ENCODE results near the gene DDX51. TPM values are rescaled to one million over a fixed set of nuclear protein-coding genes. Genes with fewer than 3 reads are reported as not detected.

The DDX51 gene, protein sequence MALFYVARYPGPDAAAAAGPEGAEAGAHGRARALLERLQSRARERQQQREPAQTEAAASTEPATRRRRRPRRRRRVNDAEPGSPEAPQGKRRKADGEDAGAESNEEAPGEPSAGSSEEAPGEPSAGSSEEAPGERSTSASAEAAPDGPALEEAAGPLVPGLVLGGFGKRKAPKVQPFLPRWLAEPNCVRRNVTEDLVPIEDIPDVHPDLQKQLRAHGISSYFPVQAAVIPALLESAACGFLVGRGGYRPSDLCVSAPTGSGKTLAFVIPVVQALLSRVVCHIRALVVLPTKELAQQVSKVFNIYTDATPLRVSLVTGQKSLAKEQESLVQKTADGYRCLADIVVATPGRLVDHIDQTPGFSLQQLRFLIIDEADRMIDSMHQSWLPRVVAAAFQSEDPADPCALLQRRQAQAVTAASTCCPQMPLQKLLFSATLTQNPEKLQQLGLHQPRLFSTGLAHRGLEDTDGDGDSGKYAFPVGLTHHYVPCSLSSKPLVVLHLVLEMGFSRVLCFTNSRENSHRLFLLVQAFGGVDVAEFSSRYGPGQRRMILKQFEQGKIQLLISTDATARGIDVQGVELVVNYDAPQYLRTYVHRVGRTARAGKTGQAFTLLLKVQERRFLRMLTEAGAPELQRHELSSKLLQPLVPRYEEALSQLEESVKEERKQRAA
- total RNA-seq (2014; rRNA removed): 5.6 and 7.5 TPM in 2 replicates
- 8.4 TPM for polyA plus RNA-seq (2012)

DNA sequence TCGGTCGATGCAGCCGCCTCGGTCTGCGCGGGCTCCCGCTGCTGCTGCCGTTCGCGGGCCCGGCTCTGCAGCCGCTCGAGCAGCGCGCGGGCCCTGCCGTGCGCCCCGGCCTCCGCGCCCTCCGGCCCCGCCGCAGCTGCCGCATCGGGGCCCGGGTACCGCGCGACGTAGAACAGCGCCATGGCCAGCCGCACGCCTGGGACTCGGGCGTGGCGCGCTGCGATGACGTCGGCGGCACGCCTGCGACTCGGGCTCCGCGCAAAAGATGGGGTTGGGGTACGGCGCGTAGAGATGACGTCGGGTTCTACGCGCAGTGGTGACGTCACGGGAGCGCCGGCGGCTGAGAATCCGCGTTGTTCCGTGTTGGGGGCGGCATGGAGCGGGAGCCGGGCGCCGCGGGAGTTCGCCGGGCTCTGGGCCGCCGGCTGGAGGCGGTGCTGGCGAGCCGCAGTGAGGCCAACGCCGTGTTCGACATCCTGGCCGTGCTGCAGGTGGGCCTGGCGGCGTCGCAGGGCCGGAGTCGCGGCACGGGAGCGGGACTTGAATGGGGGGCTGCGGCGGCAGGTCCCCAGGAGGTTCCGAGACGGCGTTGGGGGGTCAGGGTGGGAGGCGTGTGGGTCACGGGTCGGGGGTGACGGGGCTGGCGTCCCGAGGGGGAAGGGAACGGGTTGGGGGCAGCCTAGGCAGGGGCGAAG is at the start of gene DDX51, which contains the start of gene NOC4L:
DDX51 (minus strand) TSS at position 205 of the 695 bp plus-strand sequence; CDS start at position 182, 23 bp downstream.
NOC4L (plus strand) TSS at position 343 of the 695 bp plus-strand sequence; CDS start at position 375, 32 bp downstream.
- DNase-seq (ENCODE audit: low read depth): peak; percentile 91

DNA sequence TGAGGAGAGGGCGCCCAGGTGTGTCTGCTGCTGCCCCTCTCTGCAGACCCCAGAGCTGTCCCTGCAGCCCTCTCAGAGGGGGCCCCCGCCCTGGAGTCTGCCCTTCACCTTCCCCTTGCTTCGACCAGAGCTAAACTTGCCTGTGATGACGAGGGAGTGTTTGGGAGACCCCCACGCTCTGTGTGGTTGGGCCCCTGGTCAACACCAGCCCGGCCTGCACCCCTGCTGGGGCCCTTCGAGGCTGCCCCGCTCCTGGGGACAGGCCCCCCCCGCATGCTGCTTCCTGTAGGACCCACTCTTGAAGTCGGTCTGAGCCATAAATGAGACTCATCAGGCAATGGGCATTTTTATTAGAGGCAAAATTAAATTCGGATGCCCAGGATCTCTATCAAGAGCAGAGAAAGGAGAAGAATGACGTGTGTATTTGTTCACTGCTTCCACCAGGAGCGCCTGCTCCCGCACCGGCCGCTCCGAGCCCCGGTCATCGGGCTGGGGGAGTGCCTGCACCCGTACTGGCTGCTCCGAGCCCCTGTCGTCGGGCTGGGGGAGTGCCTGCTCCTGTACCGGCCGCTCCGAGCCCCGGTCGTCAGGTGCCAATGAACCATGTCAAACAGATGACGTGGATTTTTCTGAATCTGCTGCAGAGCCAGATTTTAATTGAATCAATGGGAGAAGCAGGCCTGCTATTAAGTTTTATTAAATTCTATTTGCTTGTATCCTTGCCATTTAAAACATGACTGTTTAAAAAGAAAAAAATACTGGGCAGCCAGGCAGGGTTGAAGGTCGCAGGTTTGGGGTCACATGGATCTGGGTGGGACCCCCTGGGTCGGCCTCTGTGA is 47.8 kb upstream of the DDX51 start:
- DNase-seq (ENCODE audit: low read depth): no peak

DNA sequence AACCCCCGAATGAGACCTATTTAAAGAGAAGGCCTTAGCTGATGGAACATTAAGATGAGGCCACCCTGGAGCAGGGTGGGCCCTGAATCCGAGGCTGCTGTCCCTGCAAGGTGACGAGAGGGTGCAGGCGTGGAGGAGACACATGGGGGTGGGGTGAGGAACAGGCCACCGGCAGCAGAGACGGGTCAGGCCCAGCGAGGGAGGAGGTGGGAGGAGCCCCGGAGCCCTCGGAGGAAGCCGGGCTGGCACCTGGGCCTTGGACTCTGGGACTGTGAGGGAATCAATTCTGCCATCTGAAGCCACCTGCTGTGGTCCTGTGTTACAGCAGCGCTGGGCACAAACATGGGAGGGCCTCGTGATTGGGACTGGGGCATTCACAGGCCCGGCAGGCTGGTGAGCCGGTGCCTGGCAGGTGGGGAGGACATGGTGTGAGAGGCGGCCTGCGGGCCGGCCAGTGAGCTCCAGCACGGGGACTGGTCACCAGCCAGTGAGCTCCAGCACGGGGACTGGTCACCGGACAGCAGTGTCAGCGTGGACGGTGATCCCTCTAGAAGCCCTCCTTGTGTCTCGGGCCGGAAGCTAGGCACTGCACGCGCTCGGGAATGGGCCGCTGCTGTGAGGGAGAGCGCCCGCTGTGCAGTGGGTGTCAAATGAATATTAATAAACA is 46.8 kb upstream of the DDX51 start:
- no peak for DNase-seq (ENCODE audit: low read depth)

DNA sequence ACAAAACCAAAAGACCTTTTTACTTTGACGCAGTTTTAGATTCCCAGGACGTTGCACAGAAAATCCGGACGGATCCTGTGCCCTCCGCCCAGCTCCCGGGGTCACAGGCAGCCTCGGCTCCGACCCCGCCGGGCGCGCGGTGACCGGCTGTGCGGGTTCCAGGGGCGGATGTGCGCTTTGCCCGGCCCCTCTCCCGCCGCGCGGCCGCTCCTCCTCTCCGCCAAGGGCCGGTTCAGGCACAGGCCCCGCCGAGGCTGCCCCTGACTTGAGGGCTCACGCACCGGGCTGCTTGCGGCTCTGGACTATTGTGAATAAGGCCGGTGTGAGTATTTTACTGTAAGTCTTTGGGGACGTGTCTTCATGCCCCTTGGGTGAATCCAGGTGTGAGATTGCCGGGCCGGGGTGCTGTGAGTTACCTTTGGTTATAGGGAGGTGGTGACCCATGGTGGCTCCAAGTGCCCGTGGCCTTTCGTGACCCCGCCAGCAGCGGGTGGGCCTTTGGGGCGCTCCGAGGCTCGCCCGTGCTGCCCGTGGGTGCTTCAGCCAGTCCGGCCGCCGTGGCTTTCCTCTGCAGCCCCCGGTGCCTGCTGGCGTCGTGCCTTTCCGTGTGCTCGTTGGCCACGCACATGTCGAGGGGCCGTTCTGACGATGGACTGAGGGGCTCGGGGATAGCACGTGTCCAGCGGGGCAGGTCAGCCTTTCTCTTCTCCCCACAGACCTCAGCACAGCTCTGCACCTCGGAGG is 46.1 kb upstream of the DDX51 start:
- DNase-seq (ENCODE audit: low read depth): no peak

DNA sequence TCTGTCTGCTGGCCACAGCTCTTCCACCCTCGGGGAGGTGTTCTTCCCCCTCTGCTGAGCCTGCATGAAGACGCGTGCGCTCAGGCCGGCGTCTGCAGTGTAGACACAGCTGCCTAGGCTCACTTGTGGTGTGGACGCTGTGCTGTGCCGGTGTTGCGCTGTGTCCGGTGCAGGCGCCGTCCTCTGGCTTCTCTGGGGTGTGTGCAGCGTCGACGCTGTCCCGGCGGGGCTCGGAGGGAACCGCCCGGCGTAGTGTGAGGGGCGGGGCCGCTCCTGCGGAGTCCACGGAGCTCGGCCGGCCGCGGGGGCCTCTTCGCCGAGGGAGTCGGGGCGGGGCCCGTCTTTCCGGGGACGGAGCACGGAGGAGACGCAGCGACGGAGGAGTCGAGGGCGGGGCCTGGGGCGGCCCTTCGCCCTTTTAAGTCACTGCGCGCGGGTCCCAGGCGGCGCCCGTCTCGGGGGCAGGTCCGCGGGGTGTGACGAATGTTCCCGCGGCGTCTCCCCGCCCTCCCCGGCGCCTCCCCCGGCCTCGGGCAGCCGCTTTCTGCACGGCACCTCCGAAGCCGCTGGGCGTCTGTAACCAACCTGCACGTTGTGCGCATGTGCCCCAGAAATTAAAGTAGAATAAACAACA is 45.4 kb upstream of the DDX51 start:
- peak; percentile 79 for DNase-seq (ENCODE audit: low read depth)

DNA sequence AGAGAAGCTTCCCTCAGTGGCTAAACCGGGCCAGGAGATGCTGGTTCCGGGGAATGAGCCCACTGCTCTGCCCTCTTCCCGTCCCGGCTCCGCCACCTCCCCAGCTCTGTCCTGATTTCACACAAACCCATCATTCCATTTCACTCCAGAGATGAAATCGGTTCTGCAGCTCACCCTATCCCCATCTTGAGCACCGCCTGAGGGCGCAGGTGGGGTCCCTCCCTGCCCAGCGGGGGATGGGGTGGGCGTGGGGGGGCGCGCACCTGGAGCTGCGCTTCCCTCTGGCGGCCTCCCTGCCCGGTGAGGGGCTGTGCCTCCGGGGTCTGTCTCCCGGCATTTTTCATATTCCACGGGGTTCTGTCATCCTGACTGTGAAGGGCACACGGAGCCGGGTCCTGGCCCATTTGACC is 44.8 kb upstream of the DDX51 start:
- no peak for DNase-seq (ENCODE audit: low read depth)

DNA sequence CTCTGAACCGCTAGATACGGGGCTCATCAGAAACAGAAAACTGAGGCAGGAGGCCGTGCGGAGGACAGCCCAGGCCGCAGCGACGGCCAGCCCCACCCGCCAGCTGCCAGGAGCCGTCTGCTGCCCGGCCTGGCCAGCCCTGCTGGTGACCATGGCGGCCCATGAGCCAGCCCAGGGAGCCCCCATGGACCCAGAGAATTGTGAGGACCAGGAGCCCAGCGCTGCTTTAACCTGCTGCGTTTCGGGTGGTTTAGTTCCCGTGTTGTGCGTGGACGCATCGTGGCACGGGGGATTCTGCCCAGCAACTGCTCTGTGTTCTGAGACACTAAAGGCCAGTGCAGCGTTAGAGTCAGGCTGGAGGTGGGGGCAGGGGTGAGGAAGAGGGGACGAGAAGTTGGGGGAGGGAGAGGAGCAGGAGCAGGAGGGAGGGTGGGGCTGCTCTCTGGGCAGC is 44.4 kb upstream of the DDX51 start:
- no peak for DNase-seq (ENCODE audit: low read depth)

DNA sequence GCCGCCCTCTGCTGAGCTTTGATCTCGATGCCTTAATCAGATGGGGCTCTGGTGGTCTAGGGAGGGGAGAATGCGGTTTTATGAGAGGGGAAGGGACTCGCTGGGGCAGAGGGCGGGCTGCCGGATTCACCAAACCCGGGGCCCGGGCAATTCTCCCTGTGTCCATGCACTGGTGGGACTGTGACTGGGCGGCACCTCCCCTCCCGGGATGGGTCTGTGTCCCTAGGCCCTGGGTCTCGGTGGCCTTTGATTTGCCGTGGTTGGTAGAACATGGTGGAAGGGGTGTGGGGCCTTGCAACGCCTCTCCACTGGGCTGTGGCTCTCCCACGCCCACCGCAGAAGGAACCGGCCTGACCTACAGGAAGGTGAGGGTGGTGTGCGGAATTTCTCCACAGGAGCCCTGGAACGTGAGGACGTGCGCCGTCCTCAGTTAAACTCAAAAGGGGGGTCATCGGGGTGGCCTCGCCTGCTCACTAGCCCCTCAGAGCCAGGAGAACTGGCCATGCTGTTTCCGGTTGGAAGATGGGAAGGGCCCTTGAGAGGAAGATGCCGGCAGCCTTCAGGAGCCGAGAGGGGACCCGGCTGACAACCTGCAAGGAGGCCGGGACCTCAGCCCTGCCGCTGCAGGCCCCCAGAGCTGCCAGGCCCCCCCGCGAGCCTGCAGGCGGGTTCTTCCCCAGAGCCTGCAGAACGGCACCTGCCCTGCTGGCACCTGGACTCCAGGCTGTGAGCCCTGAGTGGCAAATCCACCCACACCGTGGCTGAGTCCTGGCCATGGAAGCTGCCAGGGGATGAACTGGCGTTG is 43.7 kb upstream of the DDX51 start:
- DNase-seq (ENCODE audit: low read depth): no peak

DNA sequence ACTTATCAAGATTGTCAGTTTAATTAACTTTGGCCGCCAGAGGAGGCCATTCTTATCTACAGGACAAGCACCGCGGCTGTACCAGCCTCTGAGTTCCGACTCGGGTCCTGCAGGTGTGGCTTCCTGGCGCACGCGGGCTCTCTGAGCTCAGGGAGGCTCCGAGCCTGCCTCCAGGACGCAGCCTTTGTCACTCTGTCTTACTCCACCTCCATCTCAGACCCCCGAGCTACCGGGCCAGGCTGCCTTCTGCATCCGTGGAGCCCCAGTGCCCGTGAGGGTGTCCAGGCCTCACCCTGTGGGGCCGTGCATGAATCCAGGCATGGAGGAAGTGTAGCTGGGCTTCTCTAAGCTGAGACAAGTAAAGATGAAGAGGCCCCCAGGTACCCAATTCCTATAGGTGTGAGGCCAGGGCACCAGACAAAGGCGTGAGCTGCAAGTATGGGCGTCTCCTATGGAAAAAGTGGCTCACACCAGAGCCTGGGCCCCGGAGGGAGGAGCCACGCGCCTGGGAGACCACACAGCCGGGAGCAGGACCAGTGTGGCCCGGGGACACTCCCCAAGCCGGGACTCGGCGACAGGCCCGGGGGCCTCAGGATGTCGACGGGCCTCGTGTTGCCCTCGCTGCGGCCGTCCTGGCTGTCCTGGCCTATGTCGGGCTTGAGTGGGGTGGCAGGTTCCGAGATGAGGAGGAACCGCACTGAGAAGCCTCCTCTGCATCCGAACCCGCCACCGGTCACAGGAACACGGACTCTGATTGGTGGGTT is 42.9 kb upstream of the DDX51 start:
- no peak for DNase-seq (ENCODE audit: low read depth)

DNA sequence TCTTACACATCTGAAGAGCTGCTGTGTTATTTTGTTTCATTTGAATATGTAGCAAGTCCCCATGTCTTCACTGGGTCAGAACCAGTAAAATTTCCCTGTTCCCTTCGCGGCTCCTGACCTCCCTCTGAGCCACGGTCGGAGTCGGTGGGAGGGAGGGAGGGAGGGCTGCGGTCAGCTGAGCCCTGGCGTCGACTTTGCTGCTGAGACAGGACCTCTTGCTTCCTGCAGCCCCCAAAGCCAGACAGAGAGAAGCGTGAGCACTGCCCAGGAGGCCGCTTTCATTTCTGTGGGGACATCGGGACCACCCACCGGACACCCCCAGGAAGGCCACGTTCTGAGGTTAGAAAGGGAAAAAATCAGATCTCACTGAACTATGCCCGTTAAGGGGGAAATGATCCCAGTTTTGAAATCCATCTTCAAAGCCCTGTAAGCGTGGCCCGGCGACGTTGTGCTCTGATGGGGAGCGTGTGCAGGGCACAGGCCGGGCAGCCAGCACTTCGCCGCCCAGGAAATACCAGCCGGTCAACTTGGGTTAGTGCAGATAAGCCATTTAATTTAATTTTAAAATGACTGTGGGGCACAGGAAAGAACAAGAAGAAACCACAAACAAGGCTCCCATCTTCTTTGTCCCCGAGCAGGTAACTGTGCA is 42.2 kb upstream of the DDX51 start:
- DNase-seq (ENCODE audit: low read depth): no peak

DNA sequence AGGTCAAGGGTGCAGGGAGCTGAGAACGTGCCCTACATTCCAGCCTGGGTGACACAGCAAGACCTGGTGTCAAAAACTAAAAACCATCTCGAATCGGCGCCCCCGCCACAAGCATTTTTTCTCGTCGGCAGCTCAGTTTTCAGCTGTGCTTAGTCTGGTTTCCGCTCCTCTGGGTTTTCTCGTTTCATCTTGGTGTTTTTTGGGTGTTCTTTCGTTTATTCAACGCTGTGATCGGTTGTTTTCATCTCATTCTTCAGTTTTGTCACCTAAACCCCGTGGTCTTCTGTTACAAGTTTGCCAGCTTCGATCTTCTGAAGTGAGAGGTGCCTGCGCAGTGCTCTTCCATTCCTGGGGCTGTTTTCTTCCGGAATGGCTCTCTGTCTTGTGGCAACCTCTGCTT is 41.6 kb upstream of the DDX51 start:
- DNase-seq (ENCODE audit: low read depth): no peak

DNA sequence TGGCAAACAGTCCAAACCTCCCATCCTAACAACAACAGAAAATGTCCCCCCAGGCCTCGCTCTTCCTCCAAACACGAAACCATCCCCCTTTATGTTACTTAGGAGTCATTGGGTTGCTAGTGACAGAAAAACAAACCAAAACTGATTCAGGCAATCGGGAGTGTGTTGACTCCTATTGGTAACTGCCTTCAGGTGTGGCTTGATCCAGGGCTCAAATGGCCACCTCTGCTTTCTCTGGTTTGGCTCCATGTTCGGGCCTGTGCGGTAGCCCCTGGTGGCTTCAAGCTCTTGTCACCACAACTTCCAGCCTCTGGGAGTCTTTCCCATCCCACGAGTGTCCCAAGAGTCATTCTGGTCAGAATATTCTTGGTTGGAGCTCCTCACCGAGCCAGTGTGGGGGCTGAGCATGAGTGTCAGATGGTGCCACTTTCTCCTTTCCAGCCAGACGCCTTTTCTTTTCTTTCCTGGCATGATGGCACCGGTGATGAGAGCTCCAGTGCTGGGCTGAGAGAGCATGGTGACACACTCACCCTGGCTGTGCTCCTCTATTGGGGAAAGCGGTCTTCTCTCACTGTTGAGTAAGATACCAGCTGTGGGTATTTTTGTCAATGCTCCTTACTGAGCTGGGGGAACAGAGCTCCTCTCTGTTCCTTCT is 38.7 kb upstream of the DDX51 start:
- DNase-seq (ENCODE audit: low read depth): no peak

DNA sequence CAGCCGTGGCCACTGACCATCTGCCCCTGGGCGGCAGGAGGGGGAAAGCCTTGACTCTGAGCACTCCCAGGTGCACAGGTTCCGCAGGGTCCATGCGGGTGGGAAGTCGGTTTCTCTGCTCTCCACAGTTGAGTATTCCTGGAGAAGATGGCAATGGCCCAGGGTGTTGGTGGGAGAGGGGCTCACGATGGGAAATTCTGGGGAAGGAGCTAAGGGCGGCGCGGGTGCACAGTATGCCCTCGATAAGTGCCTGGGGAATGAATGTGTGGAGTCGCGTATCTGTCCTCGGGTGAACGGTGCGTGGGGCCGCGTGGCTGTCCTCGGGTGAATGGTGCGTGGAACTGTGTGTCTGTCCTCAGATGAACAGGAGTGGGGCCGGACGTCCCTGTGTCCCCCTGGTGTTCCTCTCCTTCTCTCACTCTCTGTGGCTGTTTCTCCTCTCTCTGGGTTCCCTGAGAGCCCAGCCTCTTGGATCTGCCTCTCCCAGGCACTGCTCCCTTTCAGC is 38.1 kb upstream of the DDX51 start:
- DNase-seq (ENCODE audit: low read depth): no peak

DNA sequence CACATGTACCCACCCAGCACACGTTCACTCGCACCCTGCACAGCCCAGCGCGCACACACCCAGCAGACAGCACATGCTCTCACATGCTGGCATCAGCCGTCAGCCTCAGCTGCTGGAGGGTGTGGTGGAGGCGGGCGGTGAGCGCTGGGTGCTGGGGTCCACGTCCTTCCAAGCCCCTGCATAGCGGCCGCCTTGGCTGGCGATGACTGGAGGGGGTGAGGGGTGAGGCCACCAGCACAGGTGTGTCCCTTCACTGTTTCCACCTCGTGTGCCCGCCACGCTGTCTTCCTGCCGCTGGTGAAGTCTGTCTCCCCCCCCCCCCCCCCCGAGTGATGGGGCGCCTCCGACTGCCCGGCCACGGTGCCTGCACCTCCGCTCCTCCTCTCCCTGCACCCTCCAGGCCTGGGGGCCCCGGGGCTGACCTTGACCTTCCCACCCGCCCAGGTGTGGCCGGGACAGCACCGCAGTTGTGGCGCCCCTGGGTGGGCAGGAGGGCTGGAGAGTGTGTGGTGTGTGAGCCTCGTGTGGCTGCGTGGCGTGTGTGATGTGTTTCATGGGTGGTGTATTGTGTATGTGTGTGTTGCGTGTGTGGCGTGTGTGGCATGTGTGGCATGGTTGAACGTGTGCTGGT is 37.6 kb upstream of the DDX51 start:
- no peak for DNase-seq (ENCODE audit: low read depth)

DNA sequence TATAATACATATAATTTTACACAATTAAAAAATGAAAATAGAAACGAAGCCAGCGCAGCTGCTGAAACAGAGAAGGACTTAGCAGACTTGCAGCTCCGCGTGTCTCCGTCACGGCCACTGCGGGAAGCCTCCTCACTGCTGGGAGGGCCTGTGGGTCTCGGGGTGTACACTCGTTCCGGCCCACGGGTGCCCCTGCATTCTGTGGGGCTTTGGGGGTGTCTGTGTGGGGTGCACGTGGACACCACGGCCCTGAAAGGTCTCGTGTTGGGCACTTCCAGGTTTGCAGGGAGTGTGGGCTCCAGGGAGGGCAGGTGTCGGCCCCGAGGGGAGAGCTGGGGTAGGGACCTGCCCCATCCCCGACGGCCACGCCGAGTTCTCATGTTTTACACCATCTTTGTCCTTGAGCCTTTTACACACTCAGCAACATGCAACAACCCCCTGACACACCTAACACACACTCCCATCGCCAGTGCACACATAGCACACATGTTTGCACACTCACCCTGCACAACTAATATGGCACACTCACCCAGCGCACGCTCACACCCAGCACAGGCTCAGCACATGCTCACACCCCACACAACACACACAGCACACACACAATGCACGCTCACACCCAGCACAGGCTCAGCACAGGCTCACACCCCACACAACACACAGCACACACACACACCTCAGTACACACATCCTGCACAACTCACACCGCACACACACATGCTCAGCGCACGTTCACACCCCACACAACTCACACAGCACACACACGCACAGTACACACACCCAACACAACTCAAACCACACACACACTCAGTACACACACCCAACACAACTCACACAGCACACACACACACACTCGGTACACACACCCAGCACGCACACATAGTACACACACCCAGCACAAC is 36.8 kb upstream of the DDX51 start:
- DNase-seq (ENCODE audit: low read depth): no peak
